ENCODE data around the gene GABARAP.

Gene GABARAP

GRCh38 chr17:7221278-7222092, 20.8 kb downstream of the GABARAP start:
- no peak for DNase-seq

DNA sequence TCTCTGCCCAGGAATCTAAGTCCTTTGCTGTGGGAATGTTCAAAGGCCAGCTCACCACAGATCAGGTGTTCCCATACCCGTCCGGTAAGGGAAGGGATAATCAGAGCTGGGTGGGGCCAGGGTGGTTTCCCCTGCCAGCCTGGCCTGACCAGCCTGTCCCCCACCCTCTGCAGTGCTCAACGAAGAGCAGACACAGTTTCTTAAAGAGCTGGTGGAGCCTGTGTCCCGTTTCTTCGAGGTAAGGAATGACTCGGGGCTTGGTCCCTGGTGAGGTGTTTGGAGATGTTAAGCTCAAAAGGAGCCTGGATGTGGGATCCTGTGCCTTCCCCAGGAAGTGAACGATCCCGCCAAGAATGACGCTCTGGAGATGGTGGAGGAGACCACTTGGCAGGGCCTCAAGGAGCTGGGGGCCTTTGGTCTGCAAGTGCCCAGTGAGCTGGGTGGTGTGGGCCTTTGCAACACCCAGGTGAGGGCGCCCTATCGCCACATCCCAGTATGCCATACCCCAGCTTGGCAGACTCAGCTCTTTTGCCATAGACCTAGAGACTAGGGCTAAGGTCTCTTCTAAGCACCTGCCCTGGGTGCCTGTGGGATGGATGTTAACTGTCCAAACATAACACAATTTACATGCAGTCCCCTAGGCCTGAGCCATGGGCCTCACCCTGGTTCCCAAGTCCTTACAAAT, 21.5 kb downstream of the GABARAP start:
- peak; percentile 43 for DNase-seq

DNA sequence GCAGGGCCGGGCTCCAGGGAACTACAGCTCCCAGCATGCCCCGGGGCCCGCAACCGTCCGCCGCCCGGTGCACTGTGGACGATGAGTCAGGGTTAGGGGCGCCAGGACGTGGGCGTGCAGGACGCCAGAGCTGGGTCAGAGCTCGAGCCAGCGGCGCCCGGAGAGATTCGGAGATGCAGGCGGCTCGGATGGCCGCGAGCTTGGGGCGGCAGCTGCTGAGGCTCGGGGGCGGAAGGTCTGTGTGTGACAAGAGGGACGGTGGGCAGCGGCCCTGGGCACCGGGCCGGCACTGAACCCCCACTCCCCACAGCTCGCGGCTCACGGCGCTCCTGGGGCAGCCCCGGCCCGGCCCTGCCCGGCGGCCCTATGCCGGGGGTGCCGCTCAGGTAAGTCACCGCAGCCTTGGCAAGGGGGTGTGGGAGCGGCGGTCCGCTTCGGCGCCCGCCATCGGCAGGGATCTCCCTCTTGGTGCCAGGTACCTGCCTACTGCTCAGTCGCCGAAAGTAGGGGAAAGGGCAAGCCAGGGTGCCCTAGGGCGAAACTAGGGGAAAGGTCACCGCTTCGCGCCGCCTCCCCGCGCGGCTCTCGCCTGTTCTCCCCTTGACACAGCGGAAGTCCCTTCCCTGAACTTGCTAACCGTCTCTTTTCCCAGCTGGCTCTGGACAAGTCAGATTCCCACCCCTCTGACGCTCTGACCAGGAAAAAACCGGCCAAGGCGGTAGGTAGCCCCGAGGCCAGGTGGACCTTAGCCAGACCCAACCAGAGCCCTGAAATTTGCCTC, 22.2 kb downstream of the GABARAP start, which contains the start of the genes ACADVL and DLG4:
Gene ACADVL, plus strand, starts transcription at position 127 of the 781 bp plus-strand sequence. Its CDS starts 47 bp downstream, at position 174.
Gene DLG4, minus strand, starts transcription at position 25 of the 781 bp plus-strand sequence.
- peak; percentile 79 for DNase-seq

DNA sequence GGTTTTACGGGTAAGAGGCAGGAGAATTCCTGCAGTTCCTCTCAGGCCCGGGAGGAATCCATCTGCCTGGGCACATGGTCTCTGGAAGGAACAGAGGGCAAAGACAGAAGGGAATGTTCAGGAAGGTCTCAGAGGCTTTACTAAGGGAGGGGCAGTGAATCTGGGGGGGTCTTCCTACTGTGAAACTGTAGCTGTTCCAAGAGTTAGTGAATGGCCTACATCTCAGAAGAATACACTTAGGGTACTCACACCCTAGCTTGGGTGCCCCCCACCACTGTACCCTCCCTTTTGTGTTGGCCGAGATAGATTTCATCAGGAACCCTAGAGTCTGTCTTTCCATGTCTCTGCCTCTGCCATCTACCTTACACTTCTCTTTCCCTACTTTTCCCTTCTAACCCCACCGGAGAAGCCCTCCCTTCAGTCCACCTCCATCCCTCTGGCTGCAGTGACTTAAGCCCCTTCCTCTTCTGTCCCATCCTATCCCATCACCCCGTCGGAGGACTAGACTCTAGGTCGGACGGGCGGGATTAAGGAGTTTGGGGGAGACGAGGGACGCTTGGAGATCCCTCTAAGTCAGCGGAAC, 22.9 kb downstream of the GABARAP start:
- DNase-seq: no peak

GRCh38 chr17:7218758-7219157, 23.5 kb downstream of the GABARAP start:
- no peak for DNase-seq

DNA sequence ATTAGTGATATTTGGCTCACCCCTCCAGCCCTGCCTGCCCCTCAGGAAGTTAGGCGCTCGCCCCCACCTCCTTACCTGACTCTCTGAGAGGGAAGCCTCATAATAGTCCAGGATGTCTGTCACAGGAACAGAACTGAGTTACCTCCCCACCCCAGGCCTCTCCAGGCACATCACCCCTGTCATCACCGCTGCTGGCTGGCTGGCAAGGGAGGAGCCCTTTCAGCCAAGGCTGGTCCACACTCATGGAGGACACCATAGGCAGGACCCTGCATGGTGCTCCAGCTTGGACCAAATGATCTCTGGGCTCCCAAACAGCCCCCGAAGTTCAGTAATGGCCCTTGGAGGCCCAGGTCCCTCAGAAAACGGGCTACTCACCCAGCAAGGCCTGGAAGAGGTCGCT, 24.1 kb downstream of the GABARAP start:
- DNase-seq: no peak

DNA sequence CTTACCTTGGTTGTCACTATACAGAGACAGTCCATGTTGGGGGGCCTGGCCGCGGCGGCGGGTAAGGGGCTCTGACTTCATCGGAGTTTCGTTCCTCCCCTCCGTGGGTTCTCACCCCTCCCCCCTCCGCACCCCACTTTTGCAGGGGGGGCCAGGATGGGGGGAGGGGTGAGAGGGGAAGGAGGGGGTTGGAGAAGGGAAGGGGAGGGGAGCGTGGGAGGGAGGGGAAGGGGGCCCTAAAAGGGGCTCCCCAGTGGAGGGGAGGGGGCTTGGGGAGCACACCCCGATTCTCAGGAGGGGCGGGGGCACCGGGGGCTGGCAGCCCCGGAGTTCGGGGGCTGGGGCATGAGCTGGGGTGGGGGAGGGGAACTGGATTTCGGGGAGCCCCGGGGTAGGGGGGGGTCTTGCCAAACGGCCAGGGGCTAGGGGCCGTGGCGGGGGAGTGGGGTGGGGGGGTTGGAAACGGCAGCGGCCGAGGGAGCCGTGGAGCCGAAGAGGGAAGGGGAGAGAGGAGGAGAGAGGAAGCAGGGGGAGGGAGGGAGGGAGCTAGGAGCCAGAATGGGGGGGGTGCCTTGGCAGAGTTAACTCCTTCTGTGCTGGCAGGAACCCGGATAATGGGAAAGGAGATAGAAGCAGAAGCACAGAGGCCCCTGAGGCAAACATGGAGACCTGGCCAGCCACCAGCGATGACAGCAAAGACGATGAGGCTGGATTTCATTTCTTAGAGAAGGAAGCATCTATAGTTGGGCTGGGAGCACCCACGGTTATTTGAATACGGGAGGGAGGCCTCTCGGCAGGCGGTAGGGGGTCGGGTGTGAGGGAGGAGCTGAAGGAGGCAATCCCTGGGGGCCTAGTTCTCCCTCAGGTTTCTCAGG, 24.9 kb downstream of the GABARAP start:
- DNase-seq: peak; percentile 67

DNA sequence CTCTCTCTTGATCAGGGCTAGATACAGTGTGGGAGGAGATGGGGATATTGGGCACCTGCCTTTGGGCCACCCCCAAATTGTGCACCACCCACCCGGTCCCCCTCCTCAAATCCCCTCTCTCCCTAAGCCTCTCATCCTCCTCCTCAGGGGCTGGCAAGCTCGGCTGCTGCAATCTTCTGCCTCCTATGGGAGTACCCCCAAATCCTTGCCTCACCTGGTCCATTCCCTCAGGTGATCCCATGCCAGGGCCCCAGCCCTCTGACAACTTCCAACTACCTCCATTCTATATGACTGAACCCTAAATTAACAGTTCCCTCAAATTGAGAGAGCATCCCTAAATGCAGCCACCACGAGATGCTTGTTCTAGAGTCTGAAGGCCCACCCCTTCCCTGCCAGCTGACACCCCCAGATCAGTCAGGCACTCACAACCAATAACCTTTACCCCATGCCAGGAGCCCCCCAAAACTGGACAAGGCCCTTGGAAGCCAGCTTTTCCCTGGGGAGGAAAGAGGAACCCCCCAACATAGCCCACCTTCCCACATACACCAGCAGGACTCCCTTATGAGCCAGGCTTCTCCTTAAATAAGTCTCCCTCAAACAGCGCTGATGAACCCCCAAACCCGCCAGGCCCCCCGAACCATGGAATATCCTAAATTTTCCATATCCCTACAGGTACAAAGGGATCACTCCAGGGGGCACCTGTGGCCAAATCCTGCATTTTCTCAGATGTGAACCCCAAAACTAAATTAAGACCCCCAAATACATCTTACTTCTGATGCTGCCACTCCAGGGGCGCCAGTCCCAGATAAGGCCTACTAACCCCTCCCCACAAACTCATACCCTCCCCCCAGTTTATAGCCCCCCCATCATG, 25.8 kb downstream of the GABARAP start:
- DNase-seq: no peak

DNA sequence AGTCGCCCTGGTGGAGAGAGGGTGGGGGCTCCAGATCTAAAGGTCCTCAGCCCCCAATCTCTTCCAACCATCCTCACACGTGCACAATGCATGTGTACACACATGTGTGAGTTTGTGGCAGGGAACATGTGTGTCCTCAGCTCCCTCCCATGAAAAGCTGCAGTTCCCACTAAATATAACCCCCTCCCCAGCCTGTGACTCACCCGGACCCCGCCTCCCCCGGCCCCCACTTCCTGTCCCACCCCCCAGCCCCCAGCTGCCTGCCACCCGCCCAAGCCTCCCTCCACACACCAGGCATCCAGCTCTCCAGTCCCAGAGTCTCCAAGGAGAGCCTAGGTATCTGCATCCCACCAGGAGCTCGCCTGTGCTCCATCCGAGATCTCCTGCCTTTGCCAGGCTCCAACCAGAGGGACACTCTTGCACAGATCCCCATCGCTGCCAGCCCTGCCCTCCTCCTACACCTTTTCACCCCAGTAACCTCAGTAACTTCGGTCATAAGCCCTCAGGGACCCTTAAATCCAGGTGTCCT, 26.5 kb downstream of the GABARAP start:
- no peak for DNase-seq

GRCh38 chr17:7215136-7215638, 27.1 kb downstream of the GABARAP start:
- no peak for DNase-seq

- DNase-seq: peak; percentile 98
These were observed 27.7 kb downstream of the GABARAP start for GRCh38 chr17:7214300-7215135.

DNA sequence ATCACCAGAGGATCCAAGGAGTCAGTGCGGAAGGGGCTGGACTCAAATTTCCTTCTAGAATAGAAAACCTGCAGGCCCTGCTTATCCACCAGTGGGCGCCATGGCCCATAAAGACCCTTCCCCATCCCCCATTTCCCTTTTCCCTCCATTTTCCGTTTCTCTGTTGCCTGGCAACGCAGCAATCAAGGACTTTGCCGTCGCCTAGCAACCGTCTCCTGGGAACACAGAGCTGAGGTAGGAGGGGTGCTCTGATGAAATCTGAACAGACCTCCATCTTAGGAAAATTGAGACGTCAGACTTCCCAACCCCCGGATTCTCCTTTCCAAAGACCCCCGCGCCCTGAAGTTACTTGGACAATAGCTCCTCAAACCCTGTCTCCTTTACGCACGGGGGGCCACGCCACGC, 28.4 kb downstream of the GABARAP start:
- peak; percentile 74 for DNase-seq

DNA sequence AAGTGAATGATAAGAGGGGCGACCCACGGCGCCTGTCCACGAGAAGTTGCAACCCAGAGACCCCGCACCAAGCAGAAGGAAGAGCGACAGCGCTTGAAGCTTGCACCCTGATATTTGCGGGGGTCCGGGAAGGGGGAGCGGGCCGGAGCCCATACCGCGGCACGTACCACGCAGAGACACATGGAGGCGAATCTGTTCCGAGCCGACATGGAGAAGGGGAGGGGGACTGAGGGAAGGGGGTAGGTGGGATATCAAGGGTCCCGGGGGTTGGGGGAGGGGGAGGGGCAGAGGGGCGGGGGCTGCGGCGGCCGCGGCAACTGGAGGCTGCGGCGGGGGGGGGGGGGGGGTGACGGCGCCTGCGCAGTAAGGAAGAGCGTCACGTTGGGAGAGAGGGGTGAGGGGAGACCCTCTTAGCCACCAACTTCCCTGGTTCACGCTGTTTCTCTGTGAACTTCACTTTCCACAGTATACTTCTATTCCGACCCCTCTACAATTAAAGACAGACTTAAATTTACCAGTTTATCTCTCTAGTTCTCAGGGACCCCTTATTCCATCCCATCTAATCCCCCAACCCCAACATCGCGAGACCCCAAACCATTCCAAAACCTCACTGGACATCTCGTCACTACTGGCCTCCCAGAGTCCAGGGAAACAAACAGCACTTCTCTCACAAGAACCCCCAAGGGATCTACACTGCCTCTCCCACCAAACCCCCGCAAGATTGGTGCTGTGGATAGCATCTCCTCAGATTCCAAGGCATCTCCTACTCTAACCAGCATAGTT, 30.6 kb downstream of the GABARAP start:
- DNase-seq: no peak

- no peak for DNase-seq
These were observed 33.3 kb downstream of the GABARAP start for GRCh38 chr17:7208754-7209460.

GRCh38 chr17:7208027-7208571, 34.1 kb downstream of the GABARAP start:
- DNase-seq: no peak

DNA sequence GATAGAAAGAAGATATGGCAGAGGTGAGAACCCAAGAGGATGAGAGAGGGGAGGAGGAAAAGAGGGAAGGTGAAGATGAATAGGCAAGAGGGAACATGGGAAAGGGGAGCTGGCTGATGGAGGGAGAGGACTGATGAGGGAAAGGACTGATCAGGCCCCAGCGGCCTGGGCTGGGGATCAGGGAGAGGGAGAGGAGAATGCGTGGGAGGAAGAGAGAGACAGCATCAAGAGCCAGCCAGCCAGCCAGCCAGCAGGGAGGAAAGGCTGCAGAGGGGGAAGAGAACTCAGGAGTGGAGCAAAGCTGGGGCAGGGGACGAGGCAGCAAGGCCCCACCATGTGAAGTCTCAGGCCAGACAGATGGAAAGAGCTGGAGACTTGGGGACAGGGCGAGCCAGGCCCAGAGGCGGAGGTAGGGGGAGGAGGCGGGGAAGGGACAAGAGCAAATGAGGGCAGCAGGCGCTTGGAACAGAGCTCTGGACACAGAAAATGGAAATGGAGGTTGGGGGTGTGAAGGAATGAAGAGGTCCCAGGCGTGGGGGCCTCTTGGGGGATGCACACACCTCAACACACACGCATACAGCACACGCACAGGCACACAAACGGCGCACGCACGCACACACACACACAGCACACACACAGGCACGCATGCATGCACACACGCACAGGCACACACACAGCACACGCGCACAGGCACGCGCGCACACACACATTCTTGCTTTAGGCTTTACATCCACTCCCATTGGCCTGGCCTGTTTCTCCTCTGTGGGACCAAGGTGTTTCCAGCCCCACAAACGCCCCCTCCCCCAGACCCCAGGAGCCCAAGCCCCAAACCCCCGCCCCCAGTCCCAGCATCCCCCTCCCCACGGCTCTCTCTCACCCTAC, 34.9 kb downstream of the GABARAP start:
- no peak for DNase-seq

GRCh38 chr17:7205561-7205960, 36.7 kb downstream of the GABARAP start:
- no peak for DNase-seq

Data from NCI-H510A (cell line).